ENCODE data around the gene DNAI4.

DNA sequence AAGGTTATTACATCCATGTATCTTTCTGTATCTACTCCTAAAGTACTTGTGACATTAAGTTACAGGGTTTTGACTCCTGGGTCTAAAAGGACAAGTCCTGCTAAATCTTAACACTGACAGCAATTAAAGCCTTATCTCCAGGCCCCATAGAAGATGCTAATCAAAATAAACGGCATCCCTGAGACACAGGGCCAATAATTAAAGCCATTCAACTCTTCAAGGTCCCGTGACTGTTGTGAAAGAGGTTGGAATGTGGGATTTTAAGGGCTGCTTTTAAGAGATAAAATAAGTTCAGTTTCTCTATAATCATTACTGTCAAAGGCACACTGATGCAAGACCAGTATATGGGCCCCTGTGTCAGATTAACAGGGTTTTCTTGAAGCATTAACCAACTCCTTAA, 8.3 kb downstream of the DNAI4 start:
- no peak for TF ChIP-seq POLR2A (IDR thresholded peaks at IDR 0.05; ENCODE audit: low read length)
- no peak for TF ChIP-seq GATA1 (IDR thresholded peaks at IDR 0.05; ENCODE audit: low read depth, low read length)

Measured in erythroblast (primary cell).